ENCODE measurements around the gene LRRC32.

DNA sequence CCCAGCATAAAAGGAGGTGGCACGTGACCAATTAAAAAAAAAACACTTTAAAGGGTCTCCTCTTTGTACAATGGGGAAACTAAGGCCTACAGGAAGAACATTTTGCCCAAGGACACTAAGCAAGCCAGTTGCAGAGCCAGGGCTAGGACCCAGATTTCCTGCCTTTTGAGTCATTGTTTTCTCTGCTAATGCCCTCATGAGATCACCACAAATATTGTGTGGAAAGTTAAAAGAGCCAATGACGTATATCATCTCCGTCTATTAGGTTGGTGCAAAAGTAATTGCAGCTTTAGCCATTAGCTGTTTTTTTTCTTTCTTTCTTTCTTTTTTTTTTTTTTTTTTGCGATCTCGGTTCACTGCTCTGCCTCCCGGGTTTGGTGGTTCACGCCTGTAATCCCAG lies 24.1 kb upstream of the LRRC32 start:
- TF ChIP-seq CTCF (IDR thresholded peaks at IDR 0.05) = no peak
- TF ChIP-seq POLR2A (IDR thresholded peaks at IDR 0.05) = no peak
- TF ChIP-seq EP300 (IDR thresholded peaks at IDR 0.05) = no peak
- no peak for TF ChIP-seq POLR2AphosphoS5 (IDR thresholded peaks at IDR 0.05)
